Measurements from ENCODE around the gene ANOS1.

The ANOS1 gene

GRCh38 chrX:8717354-8717753, 14.6 kb downstream of the ANOS1 start:
- H3K79me2 ChIP-seq (ENCODE audit: insufficient read depth, low read length), result no peaks in the 10 kb centered on the region
- H3K4me2 ChIP-seq (ENCODE audit: low read length), result no peak overlapping the region

GRCh38 chrX:8714164-8714563, 17.8 kb downstream of the ANOS1 start:
- Histone ChIP-seq H3K27me3 (ENCODE audit: insufficient read depth, low read length) (no peaks in the 10 kb centered on the region), H3K9me3 (ENCODE audit: low read length) (no peaks in the 10 kb centered on the region), H3F3A (ENCODE audit: insufficient read depth, low read length) (no peaks in the 10 kb centered on the region), H3K27ac (ENCODE audit: low read depth, low read length, poor library complexity, severe bottlenecking) (no peak overlapping the region), H3K4me2 (ENCODE audit: low read length) (no peak overlapping the region), H3K4me3 (ENCODE audit: low read depth, low read length, poor library complexity, severe bottlenecking) (no peak overlapping the region), H3K9ac (ENCODE audit: low read length) (no peak overlapping the region), H3K36me3 (ENCODE audit: insufficient read depth, low read length) (no peaks in the 10 kb centered on the region), H2AFZ (ENCODE audit: low read length) (no peak overlapping the region), H4K20me1 (ENCODE audit: insufficient read depth, low read length) (no peaks in the 10 kb centered on the region), H3K4me1 (ENCODE audit: insufficient read depth, low read length, severe bottlenecking) (no peaks in the 10 kb centered on the region), H3K79me2 (ENCODE audit: insufficient read depth, low read length) (no peaks in the 10 kb centered on the region), H3K9me2 (ENCODE audit: low read depth, low read length) (no peaks in the 10 kb centered on the region)
- TF ChIP-seq EZH2 (IDR thresholded peaks at IDR 0.05; ENCODE audit: borderline replicate concordance, low read length) (no peak), CTCF (IDR thresholded peaks at IDR 0.05; ENCODE audit: low read length) (no peak)

More at GRCh38 chrX:8717354-8717753, 14.6 kb downstream of the ANOS1 start:
- TF ChIP-seq CTCF (IDR thresholded peaks at IDR 0.05; ENCODE audit: low read length) (no peak), EZH2 (IDR thresholded peaks at IDR 0.05; ENCODE audit: borderline replicate concordance, low read length) (no peak)
- no peak overlapping the region for H3K9ac ChIP-seq (ENCODE audit: low read length)
- H4K20me1 ChIP-seq (ENCODE audit: insufficient read depth, low read length), result no peaks in the 10 kb centered on the region
- H3F3A ChIP-seq (ENCODE audit: insufficient read depth, low read length), result no peaks in the 10 kb centered on the region
- no peak overlapping the region for H3K27ac ChIP-seq (ENCODE audit: low read depth, low read length, poor library complexity, severe bottlenecking)
- no peaks in the 10 kb centered on the region for H3K9me3 ChIP-seq (ENCODE audit: low read length)
- no peaks in the 10 kb centered on the region for H3K4me1 ChIP-seq (ENCODE audit: insufficient read depth, low read length, severe bottlenecking)
- no peak overlapping the region for H3K4me3 ChIP-seq (ENCODE audit: low read depth, low read length, poor library complexity, severe bottlenecking)
- H3K27me3 ChIP-seq (ENCODE audit: insufficient read depth, low read length), result no peaks in the 10 kb centered on the region
- no peaks in the 10 kb centered on the region for H3K9me2 ChIP-seq (ENCODE audit: low read depth, low read length)
- no peaks in the 10 kb centered on the region for H3K36me3 ChIP-seq (ENCODE audit: insufficient read depth, low read length)
- H2AFZ ChIP-seq (ENCODE audit: low read length), result no peak overlapping the region

- H3K36me3 ChIP-seq (ENCODE audit: insufficient read depth, low read length), result no peaks in the 10 kb centered on the region
- no peaks in the 10 kb centered on the region for H3K27me3 ChIP-seq (ENCODE audit: insufficient read depth, low read length)
- H4K20me1 ChIP-seq (ENCODE audit: insufficient read depth, low read length), result no peaks in the 10 kb centered on the region
- no peak overlapping the region for H3K4me3 ChIP-seq (ENCODE audit: low read depth, low read length, poor library complexity, severe bottlenecking)
- TF ChIP-seq CTCF (IDR thresholded peaks at IDR 0.05; ENCODE audit: low read length) (no peak), EZH2 (IDR thresholded peaks at IDR 0.05; ENCODE audit: borderline replicate concordance, low read length) (no peak)
- H3K9ac ChIP-seq (ENCODE audit: low read length), result no peak overlapping the region
- no peaks in the 10 kb centered on the region for H3K79me2 ChIP-seq (ENCODE audit: insufficient read depth, low read length)
- no peaks in the 10 kb centered on the region for H3K9me2 ChIP-seq (ENCODE audit: low read depth, low read length)
- H3K4me1 ChIP-seq (ENCODE audit: insufficient read depth, low read length, severe bottlenecking), result no peaks in the 10 kb centered on the region
- H3K9me3 ChIP-seq (ENCODE audit: low read length), result no peaks in the 10 kb centered on the region
- no peaks in the 10 kb centered on the region for H3F3A ChIP-seq (ENCODE audit: insufficient read depth, low read length)
- H3K4me2 ChIP-seq (ENCODE audit: low read length), result no peak overlapping the region
- no peak overlapping the region for H2AFZ ChIP-seq (ENCODE audit: low read length)
- H3K27ac ChIP-seq (ENCODE audit: low read depth, low read length, poor library complexity, severe bottlenecking), result no peak overlapping the region
These were observed 20.5 kb downstream of the ANOS1 start for GRCh38 chrX:8711401-8711800.

Data from OCI-LY1 (cell line).